Measurements from ENCODE around the gene TECPR1. TPM values are rescaled to one million over a fixed set of nuclear protein-coding genes. Genes with fewer than 3 reads are reported as not detected.

TECPR1 gene
- total and polyA plus RNA-seq, 2 experiments from 2014 or later: 4.6 to 24.4 TPM

GRCh38 chr7:98206451-98207330 is 45.3 kb downstream of the TECPR1 start (continued):
- TF ChIP-seq, protein P1, sequence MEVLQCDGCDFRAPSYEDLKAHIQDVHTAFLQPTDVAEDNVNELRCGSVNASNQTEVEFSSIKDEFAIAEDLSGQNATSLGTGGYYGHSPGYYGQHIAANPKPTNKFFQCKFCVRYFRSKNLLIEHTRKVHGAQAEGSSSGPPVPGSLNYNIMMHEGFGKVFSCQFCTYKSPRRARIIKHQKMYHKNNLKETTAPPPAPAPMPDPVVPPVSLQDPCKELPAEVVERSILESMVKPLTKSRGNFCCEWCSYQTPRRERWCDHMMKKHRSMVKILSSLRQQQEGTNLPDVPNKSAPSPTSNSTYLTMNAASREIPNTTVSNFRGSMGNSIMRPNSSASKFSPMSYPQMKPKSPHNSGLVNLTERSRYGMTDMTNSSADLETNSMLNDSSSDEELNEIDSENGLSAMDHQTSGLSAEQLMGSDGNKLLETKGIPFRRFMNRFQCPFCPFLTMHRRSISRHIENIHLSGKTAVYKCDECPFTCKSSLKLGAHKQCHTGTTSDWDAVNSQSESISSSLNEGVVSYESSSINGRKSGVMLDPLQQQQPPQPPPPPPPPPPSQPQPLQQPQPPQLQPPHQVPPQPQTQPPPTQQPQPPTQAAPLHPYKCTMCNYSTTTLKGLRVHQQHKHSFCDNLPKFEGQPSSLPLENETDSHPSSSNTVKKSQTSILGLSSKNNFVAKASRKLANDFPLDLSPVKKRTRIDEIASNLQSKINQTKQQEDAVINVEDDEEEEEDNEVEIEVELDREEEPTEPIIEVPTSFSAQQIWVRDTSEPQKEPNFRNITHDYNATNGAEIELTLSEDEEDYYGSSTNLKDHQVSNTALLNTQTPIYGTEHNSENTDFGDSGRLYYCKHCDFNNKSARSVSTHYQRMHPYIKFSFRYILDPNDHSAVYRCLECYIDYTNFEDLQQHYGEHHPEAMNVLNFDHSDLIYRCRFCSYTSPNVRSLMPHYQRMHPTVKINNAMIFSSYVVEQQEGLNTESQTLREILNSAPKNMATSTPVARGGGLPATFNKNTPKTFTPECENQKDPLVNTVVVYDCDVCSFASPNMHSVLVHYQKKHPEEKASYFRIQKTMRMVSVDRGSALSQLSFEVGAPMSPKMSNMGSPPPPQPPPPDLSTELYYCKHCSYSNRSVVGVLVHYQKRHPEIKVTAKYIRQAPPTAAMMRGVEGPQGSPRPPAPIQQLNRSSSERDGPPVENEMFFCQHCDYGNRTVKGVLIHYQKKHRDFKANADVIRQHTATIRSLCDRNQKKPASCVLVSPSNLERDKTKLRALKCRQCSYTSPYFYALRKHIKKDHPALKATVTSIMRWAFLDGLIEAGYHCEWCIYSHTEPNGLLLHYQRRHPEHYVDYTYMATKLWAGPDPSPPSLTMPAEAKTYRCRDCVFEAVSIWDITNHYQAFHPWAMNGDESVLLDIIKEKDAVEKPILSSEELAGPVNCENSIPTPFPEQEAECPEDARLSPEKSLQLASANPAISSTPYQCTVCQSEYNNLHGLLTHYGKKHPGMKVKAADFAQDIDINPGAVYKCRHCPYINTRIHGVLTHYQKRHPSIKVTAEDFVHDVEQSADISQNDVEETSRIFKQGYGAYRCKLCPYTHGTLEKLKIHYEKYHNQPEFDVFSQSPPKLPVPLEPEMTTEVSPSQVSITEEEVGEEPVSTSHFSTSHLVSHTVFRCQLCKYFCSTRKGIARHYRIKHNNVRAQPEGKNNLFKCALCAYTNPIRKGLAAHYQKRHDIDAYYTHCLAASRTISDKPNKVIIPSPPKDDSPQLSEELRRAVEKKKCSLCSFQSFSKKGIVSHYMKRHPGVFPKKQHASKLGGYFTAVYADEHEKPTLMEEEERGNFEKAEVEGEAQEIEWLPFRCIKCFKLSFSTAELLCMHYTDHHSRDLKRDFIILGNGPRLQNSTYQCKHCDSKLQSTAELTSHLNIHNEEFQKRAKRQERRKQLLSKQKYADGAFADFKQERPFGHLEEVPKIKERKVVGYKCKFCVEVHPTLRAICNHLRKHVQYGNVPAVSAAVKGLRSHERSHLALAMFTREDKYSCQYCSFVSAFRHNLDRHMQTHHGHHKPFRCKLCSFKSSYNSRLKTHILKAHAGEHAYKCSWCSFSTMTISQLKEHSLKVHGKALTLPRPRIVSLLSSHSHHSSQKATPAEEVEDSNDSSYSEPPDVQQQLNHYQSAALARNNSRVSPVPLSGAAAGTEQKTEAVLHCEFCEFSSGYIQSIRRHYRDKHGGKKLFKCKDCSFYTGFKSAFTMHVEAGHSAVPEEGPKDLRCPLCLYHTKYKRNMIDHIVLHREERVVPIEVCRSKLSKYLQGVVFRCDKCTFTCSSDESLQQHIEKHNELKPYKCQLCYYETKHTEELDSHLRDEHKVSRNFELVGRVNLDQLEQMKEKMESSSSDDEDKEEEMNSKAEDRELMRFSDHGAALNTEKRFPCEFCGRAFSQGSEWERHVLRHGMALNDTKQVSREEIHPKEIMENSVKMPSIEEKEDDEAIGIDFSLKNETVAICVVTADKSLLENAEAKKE (CRISPR knock-in tag; IDR thresholded peaks at IDR 0.05): no peak
- TF ChIP-seq CREB1 (CRISPR knock-in tag; IDR thresholded peaks at IDR 0.05; ENCODE audit: low read depth) (no peak), EZH2phosphoT487 (IDR thresholded peaks at IDR 0.05; ENCODE audit: unreplicated experiment) (no peak), NANOG (IDR thresholded peaks at IDR 0.05; ENCODE audit: borderline replicate concordance) (no peak)

- no peaks in the 10 kb centered on the region for H3F3A ChIP-seq (replicated peaks; ENCODE audit: low read depth)
- no peaks in the 10 kb centered on the region for H3K36me3 ChIP-seq (ENCODE audit: insufficient read depth)
- no peak overlapping the region for H3K4me3 ChIP-seq
- no peaks in the 10 kb centered on the region for H3K9me3 Mint-ChIP-seq
- H2AFZ ChIP-seq: no peak overlapping the region
- H4K20me1 ChIP-seq (replicated peaks; ENCODE audit: insufficient read depth): no peaks in the 10 kb centered on the region; the same call in 1 of the 2 replicates
- H3K36me3 Mint-ChIP-seq (ENCODE audit: low read depth): peaks cover 22% of the 10 kb centered on the region
- H3K27ac ChIP-seq (ENCODE audit: low read depth): no peak overlapping the region
- no peaks in the 10 kb centered on the region for H3K27me3 ChIP-seq (ENCODE audit: insufficient read depth)
- H3K4me3 Mint-ChIP-seq: no peak overlapping the region
- H3K4me1 Mint-ChIP-seq: 0 out of 3 replicates have a peak, but pooled peaks cover 3% of the 10 kb centered on the region
- no peaks in the 10 kb centered on the region for H3K4me1 ChIP-seq (ENCODE audit: insufficient read depth)
- no peaks in the 10 kb centered on the region for H3K9me2 ChIP-seq (ENCODE audit: insufficient read depth)
- DNase-seq (ENCODE audit: low spot score): no peak
- H3K79me2 ChIP-seq (replicated peaks; ENCODE audit: insufficient read depth): peaks cover 19% of the 10 kb centered on the region
- H3K27ac Mint-ChIP-seq: no peak overlapping the region
- peaks cover 8% of the 10 kb centered on the region for H3K27me3 Mint-ChIP-seq (ENCODE audit: insufficient read depth, low read depth, poor library complexity)
- no peak overlapping the region for H3K4me2 ChIP-seq
- no peak for ATAC-seq
- TF ChIP-seq CREB1 (CRISPR knock-in tag; IDR thresholded peaks at IDR 0.05; ENCODE audit: low read depth) (no peak), EZH2 (IDR thresholded peaks at IDR 0.05; ENCODE audit: low read depth, unreplicated experiment) (no peak)
- TF ChIP-seq, protein P2, sequence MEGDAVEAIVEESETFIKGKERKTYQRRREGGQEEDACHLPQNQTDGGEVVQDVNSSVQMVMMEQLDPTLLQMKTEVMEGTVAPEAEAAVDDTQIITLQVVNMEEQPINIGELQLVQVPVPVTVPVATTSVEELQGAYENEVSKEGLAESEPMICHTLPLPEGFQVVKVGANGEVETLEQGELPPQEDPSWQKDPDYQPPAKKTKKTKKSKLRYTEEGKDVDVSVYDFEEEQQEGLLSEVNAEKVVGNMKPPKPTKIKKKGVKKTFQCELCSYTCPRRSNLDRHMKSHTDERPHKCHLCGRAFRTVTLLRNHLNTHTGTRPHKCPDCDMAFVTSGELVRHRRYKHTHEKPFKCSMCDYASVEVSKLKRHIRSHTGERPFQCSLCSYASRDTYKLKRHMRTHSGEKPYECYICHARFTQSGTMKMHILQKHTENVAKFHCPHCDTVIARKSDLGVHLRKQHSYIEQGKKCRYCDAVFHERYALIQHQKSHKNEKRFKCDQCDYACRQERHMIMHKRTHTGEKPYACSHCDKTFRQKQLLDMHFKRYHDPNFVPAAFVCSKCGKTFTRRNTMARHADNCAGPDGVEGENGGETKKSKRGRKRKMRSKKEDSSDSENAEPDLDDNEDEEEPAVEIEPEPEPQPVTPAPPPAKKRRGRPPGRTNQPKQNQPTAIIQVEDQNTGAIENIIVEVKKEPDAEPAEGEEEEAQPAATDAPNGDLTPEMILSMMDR (conservative IDR thresholded peaks at IDR 0.05; ENCODE audit: low read depth in 2 of 2): no peak
Observed at GRCh38 chr7:98205162-98205845, 46.7 kb downstream of the TECPR1 start.

Data from GM23338 (cell line).